AG10803 (cell line): ENCODE measurements around the gene HLCS.
A peak's percentile ranks its signal among the peaks of the same experiment; 100 is the strongest.

Experiments used
- DNase-seq: peaks from one replicate; pipeline ENCODE4 v3.0.0; 2010; ENCODE audit warnings: low read depth
- H3K4me3 ChIP-seq: 2 replicates; pipeline ENCODE4 v1.5.1; 2011; ENCODE audit warnings: mild to moderate bottlenecking, low read length, control low read depth
- TF ChIP-seq, protein P1 (sequence below): conservative IDR thresholded peaks from 2 replicates; pipeline ENCODE4 v1.5.1; 2011; ENCODE audit warnings: mild to moderate bottlenecking, low read length, control low read depth, inconsistent platforms

HLCS gene

DNA sequence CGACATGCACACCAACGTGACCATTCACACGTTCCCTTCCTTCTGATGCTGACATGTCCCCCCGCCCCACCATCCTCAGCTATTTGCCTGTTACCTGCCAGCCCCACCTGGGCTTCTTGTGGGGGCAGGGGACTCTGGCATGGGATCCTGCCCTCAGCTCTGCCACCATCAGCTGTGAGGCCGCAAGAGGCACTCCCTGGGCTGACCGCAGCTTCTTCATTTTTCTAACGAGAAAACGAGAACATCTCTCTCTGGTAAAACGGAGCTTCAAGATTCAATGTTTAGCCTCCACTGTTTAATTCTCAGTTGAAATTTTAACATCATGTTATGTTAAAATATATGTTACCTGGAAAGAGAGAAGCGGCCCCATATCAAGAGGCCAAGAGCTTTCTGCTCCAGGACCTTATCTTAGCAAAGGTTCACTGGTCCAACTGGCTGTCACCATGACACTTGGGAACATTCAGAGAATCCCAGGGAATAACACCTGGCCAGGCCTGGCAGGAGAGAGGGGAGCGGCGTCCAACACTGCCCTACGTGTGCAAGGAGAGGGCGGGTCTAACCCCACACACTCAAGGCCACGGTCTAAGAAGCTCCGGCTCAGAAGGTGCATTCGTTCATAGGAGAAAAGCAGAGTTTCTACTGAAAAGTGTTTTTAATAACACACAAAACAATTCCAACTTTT is 51.3 kb downstream of the HLCS start:
- no peak for DNase-seq
- no peak overlapping the region for H3K4me3 ChIP-seq
- TF ChIP-seq, protein P1, sequence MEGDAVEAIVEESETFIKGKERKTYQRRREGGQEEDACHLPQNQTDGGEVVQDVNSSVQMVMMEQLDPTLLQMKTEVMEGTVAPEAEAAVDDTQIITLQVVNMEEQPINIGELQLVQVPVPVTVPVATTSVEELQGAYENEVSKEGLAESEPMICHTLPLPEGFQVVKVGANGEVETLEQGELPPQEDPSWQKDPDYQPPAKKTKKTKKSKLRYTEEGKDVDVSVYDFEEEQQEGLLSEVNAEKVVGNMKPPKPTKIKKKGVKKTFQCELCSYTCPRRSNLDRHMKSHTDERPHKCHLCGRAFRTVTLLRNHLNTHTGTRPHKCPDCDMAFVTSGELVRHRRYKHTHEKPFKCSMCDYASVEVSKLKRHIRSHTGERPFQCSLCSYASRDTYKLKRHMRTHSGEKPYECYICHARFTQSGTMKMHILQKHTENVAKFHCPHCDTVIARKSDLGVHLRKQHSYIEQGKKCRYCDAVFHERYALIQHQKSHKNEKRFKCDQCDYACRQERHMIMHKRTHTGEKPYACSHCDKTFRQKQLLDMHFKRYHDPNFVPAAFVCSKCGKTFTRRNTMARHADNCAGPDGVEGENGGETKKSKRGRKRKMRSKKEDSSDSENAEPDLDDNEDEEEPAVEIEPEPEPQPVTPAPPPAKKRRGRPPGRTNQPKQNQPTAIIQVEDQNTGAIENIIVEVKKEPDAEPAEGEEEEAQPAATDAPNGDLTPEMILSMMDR, result no peak

DNA sequence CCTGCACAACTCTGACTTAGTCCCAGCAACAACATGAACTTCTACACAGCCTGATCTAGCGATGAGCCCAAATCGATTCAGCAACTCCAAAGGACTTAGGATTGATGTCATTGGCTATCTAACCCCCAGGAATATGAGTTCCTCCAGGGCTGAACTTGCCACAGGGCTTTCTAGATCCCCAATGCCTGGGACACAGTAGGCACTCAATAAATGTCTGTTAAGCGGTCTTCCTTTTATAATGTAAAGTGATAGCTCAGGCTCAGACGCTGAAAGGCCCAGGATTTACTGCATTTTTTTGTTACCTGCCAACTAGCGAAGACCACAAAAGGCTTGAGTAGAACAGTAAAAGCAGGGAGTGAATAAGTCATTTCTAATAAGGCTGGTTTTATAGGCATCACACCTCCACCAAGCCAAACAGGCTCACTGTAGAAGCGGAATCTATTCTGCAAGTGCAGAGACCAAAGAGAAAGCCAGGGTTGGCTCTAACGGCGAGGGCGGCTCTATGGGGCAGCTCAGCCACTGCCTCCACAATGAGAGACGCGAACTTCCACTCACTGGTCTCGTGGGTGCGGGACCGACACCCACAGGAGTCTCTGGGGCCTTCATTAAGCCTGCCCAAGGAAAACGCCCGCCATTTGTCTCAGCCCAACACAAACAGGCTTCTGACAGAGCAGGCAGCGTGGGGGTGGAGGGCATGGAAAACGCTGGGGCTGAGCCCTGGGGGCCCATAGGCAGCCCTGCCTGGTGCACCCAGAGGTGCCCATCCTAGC is 52.0 kb downstream of the HLCS start:
- TF ChIP-seq, protein P1, result no peak
- no peak for DNase-seq

DNA sequence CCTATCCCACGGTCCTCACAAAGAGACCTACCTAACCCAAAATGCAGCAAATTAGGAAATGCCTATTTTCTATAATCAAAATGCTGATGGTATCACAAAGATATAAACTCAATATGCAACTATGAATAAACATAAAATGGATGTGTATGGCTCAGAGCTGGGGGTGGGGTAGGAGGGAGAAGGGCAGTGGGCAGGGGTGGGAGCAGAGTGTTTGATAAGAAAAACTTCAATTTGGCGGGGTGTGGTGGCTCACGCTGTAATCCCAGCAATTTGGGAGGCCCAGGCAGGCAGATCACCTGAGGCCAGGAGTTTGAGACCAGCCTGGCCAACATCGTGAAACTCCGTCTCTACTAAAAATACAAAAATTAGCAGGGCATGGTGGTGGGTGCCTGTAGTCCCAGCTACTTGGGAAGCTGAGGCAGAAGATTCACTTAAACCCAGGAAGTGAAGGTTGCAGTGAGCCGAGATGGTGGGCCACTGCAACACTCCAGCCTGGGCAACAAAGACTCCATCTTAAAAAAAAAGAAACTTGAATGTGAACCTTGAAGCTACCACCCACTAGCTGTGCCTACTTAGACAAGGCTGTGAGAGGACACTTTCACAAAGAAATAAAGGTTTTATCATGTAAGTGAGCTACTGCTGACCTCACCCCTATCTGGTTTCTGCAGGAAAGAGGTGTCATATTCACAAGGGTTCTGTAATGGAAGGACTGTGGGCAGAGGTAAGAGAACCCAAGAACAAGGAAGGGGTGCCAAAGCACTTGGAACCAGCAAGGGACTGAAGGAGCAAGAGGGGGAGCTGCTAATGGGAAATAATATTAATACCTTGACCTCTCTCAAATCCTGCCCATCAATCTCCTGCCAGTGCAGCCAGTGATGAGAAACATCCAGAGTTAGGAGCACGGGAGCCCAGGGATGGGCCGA is 53.0 kb downstream of the HLCS start:
- no peak overlapping the region for H3K4me3 ChIP-seq
- TF ChIP-seq, protein P1, result no peak
- no peak for DNase-seq

More for the DNA sequence above, 52.0 kb downstream of the HLCS start:
- H3K4me3 ChIP-seq, result no peak overlapping the region

DNA sequence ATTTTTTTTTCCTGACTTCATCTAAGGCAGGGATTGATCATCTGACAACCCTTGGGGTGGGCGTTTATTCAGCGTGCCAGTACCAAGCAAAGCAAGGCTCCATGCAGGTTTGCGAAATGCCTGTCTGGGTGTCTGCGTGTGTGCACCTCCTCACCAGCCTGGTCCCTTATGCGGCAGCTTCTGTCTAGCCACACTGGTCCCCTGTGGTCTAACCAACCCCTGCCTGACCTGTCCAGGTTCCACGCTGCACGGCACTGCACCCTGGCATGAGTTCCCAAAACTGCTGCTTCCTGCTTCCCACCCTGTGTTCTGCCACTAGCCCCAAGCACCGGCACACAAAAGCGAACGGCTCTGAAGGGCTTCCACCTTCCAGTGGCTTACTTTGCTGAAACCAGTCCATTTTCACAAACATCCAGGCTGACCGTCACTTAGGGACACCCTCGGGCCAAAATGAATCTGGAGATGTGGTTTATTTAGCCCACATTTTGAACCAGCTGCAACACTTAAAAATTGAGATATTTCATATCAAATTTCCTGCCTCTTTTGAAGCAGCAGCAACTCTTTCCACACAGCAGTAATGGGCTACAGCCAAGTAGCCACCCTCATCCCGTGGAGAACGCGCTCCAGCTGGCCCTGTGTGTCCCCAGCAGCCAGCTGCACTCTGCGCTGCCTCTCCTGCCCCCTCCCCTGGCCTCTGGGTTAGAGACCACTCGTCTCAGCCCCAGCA is 55.7 kb downstream of the HLCS start:
- no peak overlapping the region for H3K4me3 ChIP-seq
- peak; percentile 69 for DNase-seq
- TF ChIP-seq, protein P1, result no peak

DNA sequence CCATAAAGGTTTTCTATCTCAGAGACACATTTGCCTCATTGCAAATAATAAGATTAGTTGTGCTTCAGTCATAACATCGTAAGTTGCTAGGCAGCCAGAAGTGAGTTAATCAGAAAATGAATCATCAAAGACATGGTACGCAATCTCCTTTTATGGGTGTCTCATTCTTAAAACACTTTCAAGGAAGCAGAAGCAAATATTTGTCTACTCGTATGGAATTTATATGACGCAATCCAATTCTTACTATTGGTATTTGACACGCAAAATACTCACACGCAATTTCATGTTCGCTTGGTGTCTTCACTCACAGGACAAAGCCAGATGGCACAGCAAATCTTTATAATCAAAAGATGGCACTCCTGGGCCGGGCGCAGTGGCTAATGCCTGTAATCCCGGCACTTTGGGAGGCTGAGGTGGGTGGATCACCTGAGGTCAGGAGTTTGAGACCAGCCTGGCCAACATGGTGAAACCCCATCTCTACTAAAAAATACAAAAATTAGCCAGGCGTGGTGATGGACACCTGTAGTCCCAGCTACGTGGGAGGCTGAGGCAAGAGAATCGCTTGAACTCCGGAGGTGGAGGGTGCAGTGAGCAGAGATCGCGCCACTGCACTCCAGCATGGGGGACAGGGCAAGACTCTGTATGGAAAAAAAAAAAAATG is 56.4 kb downstream of the HLCS start:
- no peak overlapping the region for H3K4me3 ChIP-seq
- TF ChIP-seq, protein P1, result no peak
- peak; percentile 99 for DNase-seq

DNA sequence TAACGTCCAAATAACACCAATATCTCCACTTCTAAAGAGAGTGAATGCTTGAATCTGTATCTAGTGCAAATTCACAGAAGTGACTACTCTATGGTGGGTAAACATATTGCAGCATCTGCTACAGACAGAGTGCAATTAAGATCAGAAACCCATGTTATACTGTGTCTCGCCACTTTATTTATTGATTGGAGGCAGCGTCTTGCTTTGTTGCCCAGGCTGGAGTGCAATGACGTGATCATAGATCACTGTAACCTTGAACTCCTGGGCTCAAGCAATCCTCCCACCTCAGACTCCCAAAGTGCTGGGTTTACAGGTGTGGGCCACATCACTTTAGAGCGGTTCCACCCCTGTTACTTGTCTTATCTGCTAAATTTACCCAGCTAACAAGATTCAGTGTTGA is 57.0 kb downstream of the HLCS start:
- TF ChIP-seq, protein P1, result no peak
- DNase-seq, result no peak
- no peak overlapping the region for H3K4me3 ChIP-seq
